GM12878 (cell line): ENCODE measurements around the gene ISOC2. TPM values are rescaled to one million over a fixed set of nuclear protein-coding genes. Genes with fewer than 3 reads are reported as not detected.

Experiments
- ATAC-seq: fragments of 200-7000 bp; cut with Tn5 transposase; 3 replicates; pipeline ENCODE4 v1.9.1; 2020; ENCODE audit warnings: mild to moderate bottlenecking, moderate library complexity
- BruUV-seq: library from RNA; stranded (reverse); fragments of 400-500 nt; replicated peaks from 2 replicates; lab custom pipeline; 2021; lab: Mats Ljungman, UMichigan
- CTCF ChIA-PET: fragments of 300-600 bp; sonication (Branson Sonifier 250); formaldehyde crosslinking; extraction: SDS; loops from one replicate; lab custom pipeline; 2021; ENCODE audit warnings: inconsistent platforms; lab: Yijun Ruan, JAX
- POLR2A ChIA-PET: fragments of 350-600 bp; formaldehyde crosslinking; extraction: SDS; loops from one replicate; lab custom pipeline; 2021; ENCODE audit warnings: inconsistent platforms; lab: Charles Lee
- RAD21 ChIA-PET: fragments of 300-600 bp; sonication (Branson Sonifier 250); formaldehyde crosslinking; loops from one replicate; lab custom pipeline; 2023; ENCODE audit warnings: antibody characterized with exemption; ENCODE audit not compliant: unreplicated experiment; lab: Charles Lee
- SMC1A ChIA-PET: fragments of 300-600 bp; sonication (Branson Sonifier 250); formaldehyde crosslinking; loops from one replicate; lab custom pipeline; 2023; ENCODE audit not compliant: unreplicated experiment, uncharacterized antibody; lab: Charles Lee
- DNase-seq: peaks from one replicate; pipeline ENCODE4 v3.0.0-alpha.2; 2011; ENCODE audit warnings: low read depth, low spot score
- FAIRE-seq: peaks from 3 replicates; lab custom pipeline; 2011; peaks lifted over from hg19 to GRCh38; lab: Jason Lieb, UNC
- H2AFZ ChIP-seq: 2 replicates; pipeline ENCODE4 v1.6.0; 2011; ENCODE audit warnings: low read depth, low read length, control low read depth; ENCODE audit not compliant: control insufficient read depth
- H3K27ac ChIP-seq: 2 replicates; pipeline ENCODE4 v1.5.1; 2011; ENCODE audit warnings: control low read depth; ENCODE audit not compliant: control insufficient read depth, insufficient read depth
- H3K27me3 ChIP-seq, 2 experiments: replicated peaks in 1 of 2; 2 replicates each; pipeline versions ENCODE4 v1.6.0 to v1.6.1; 2011; ENCODE audit warnings: low read length in 1 of 2; ENCODE audit not compliant: control insufficient read depth in 2 of 2, insufficient read depth in 2 of 2
- H3K36me3 ChIP-seq, 2 experiments: 2 replicates each; pipeline ENCODE4 v1.5.1; 2011; ENCODE audit warnings: low read length in 1 of 2; ENCODE audit not compliant: control insufficient read depth in 2 of 2, insufficient read depth in 2 of 2
- H3K4me1 ChIP-seq: 2 replicates; pipeline ENCODE4 v1.6.1; 2011; ENCODE audit warnings: mild to moderate bottlenecking, low read length, moderate library complexity, mixed read lengths; ENCODE audit not compliant: control insufficient read depth, insufficient read depth
- H3K4me2 ChIP-seq: 2 replicates; pipeline ENCODE4 v1.6.0; 2011; ENCODE audit warnings: control low read depth; ENCODE audit not compliant: control insufficient read depth, insufficient read depth
- H3K4me3 ChIP-seq: fragments of 200-600 bp; sonication (generic); 2 replicates; pipeline ENCODE4 v1.5.1; 2016
- H3K79me2 ChIP-seq: 2 replicates; pipeline ENCODE4 v1.6.0; 2011; ENCODE audit warnings: low read length; ENCODE audit not compliant: control insufficient read depth, insufficient read depth
- H3K9ac ChIP-seq: 2 replicates; pipeline ENCODE4 v1.8.0; 2011; ENCODE audit warnings: low read length, control low read depth, mixed read lengths; ENCODE audit not compliant: control insufficient read depth, insufficient read depth
- H3K9me3 ChIP-seq: replicated peaks from 3 replicates; pipeline ENCODE4 v1.5.1; 2011; ENCODE audit warnings: mild to moderate bottlenecking, low read length; ENCODE audit not compliant: control insufficient read depth, insufficient read depth
- H4K20me1 ChIP-seq: 2 replicates; pipeline ENCODE4 v1.6.0; 2011; ENCODE audit not compliant: control insufficient read depth, insufficient read depth
- ATF7 ChIP-seq: fragments of 450-650 bp; IDR thresholded peaks from 2 replicates; pipeline ENCODE4 v1.6.1; 2016; ENCODE audit warnings: low read depth, mild to moderate bottlenecking
- LARP7 ChIP-seq: fragments of 450-650 bp; IDR thresholded peaks from 2 replicates; pipeline ENCODE4 v1.6.1; 2017; ENCODE audit warnings: mild to moderate bottlenecking
- POLR2AphosphoS2 ChIP-seq: IDR thresholded peaks from 2 replicates; pipeline ENCODE4 v1.6.1; 2011; ENCODE audit warnings: low read depth, mild to moderate bottlenecking, low read length, improper control_type of control experiment, moderate library complexity
- TCF7 ChIP-seq: IDR thresholded peaks from 2 replicates; pipeline ENCODE4 v1.6.1; 2014; ENCODE audit warnings: antibody characterized with exemption, borderline replicate concordance
- WGBS: methylation state at CpG from one replicate; pipeline ENCODE4 v1.1.6; 2016; ENCODE audit warnings: low lambda C conversion rate; ENCODE audit not compliant: insufficient replicate concordance, insufficient coverage; ENCODE audit errors: missing lambda C conversion rate; 5-methylcytosine and 5-hydroxymethylcytosine counted together
- in situ Hi-C: fragments of 300-500 bp; cut with MboI; formaldehyde crosslinking; loops from 9 replicates; pipeline ENCODE4 v1.14.3; 2018; ENCODE audit warnings: mixed read lengths
- intact Hi-C: fragments of 100-400 bp; cut with micrococcal nuclease; formaldehyde crosslinking; loops from one replicate; pipeline ENCODE4 v1.14.2; 2022; ENCODE audit not compliant: unreplicated experiment
- polyA plus RNA-seq, 11 experiments: library from polyadenylated mRNA; depleted of rRNA in 4 of 11; unstranded in 6 of 11; stranded (reverse) in 5 of 11; fragments of >200 nt; fragmentation: Nextera tagmentation in 4 of 11; fragmentation: Illumina TruSeq in 1 of 11; extraction: Ambion mirVana in 4 of 11; extraction: Trizol in 1 of 11; gene quantifications; 1 replicate in 1 of 11; 2 replicates in 10 of 11; pipeline versions ENCODE4 v1.2.1 to v1.2.3, GENCODE V29; 2011 to 2016; ENCODE audit warnings: inconsistent platforms in 2 of 11, missing spikeins in 2 of 11, low read depth in 1 of 11
- total RNA-seq, 4 experiments: library from RNA; depleted of rRNA in 3 of 4; stranded (reverse); fragments of >200 nt in 3 of 4; fragmentation: Illumina TruSeq in 1 of 4; extraction: Trizol in 1 of 4; gene quantifications; 2 replicates each; pipeline versions ENCODE4 v1.2.1 to v1.2.3, GENCODE V29; 2013 to 2021
- TF ChIP-seq, protein P1 (sequence below): IDR thresholded peaks from 2 replicates; pipeline ENCODE4 v1.6.1; 2011; ENCODE audit warnings: low read depth, mild to moderate bottlenecking, low read length, moderate library complexity, borderline replicate concordance; ENCODE audit errors: extremely low read depth
- TF ChIP-seq, protein P2 (sequence below): IDR thresholded peaks from 2 replicates; pipeline ENCODE4 v1.6.1; 2012; ENCODE audit warnings: low read depth, low read length, improper control_type of control experiment

ISOC2 gene
- total and polyA plus RNA-seq, 10 of the 15 experiments (the other 5 are each of a cell fraction or from before 2014, with no cell fraction given): 0.72 to 238 (median 56.9) TPM

DNA sequence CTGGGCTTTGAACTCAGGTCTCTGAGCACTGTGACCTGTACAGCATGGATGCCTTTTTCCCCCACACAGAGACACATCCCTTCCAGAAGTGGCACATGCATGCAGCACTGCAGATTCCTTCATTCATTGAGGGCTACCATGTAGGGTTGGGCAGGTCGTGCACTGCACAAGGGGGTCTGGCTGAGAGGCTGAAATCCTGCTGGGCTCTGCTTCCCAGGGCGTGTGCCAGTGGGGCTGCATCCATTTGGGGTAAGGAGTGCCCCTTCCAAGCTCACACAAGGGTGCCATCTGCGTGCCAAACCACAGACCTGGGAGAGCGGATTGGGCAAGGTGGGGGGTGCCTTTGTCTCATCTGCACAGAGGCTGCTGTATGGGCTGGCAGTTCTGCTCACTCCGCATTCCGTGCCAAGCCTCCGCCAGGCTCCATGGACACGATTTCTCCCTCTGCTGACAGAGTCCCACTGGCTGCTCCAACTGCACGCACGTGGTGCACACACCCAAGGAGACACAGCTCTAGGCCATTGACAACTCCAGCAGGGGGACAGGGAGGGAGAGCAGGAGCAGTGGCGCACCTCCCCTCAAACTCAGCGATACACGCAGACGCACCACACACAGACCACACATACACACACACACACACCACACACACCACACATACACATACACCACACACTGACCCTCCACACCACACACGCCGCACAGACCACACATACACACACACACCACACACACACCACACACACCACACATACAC, 13.8 kb downstream of the ISOC2 start:
- H3K27ac ChIP-seq: no peak overlapping the region

More for the DNA sequence above, 13.8 kb downstream of the ISOC2 start:
- BruUV-seq: no TSS peak
- FAIRE-seq: no peak
- no peaks in the 10 kb centered on the region for H3K36me3 ChIP-seq
- TF ChIP-seq ATF7: no peak
- TF ChIP-seq POLR2AphosphoS2: no peak
- TF ChIP-seq LARP7: no peak
- TF ChIP-seq, protein P1, sequence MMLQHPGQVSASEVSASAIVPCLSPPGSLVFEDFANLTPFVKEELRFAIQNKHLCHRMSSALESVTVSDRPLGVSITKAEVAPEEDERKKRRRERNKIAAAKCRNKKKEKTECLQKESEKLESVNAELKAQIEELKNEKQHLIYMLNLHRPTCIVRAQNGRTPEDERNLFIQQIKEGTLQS: no peak
- TF ChIP-seq, protein P2, sequence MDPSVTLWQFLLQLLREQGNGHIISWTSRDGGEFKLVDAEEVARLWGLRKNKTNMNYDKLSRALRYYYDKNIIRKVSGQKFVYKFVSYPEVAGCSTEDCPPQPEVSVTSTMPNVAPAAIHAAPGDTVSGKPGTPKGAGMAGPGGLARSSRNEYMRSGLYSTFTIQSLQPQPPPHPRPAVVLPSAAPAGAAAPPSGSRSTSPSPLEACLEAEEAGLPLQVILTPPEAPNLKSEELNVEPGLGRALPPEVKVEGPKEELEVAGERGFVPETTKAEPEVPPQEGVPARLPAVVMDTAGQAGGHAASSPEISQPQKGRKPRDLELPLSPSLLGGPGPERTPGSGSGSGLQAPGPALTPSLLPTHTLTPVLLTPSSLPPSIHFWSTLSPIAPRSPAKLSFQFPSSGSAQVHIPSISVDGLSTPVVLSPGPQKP: no peak
- no peak for TF ChIP-seq TCF7
- TF ChIP-seq, all 136 proteins: peak for 0
- no peak overlapping the region for H3K4me2 ChIP-seq
- POLR2A ChIA-PET: no interaction called here
- in situ Hi-C loops: no loop called here
- DNase-seq (no peak), ATAC-seq (peak; percentile 42)
- H3K4me1 ChIP-seq: no peaks in the 10 kb centered on the region
- H3K79me2 ChIP-seq: no peaks in the 10 kb centered on the region
- H3K9me3 ChIP-seq: no peaks in the 10 kb centered on the region
- H4K20me1 ChIP-seq: no peaks in the 10 kb centered on the region
- RAD21 ChIA-PET: no interaction called here
- peaks cover 0 to 1% of the 10 kb centered on the region in 2 experiments; a peak in 2 of 4 replicates for H3K27me3 ChIP-seq
- SMC1A ChIA-PET: no interaction called here
- WGBS: 60% methylated on average over 15 of the region's 16 CpGs
- intact Hi-C loops: no loop called here
- H2AFZ ChIP-seq: no peak overlapping the region
- no peak overlapping the region for H3K9ac ChIP-seq
- CTCF ChIA-PET: interaction anchor here (0.5 to 0.6 kb wide), 2 partner anchors 27 to 146 kb away, joined by 3 to 5 read pairs; no protein-coding TSS in a partner anchor
- no peak overlapping the region for H3K4me3 ChIP-seq
